Measurements from ENCODE around the gene ANAPC2.

GRCh38 chr9:137220317-137221094, 32.1 kb upstream of the ANAPC2 start:
- TF ChIP-seq CTCF (IDR thresholded peaks at IDR 0.05; ENCODE audit: low read depth, low read length, missing input control) = no peak
- TF ChIP-seq GABPA (IDR thresholded peaks at IDR 0.05 in 1 of 2, conservative IDR thresholded peaks at IDR 0.05 in 1 of 2) = no peak
- TF ChIP-seq MAX (IDR thresholded peaks at IDR 0.05) = no peak
- no peak for TF ChIP-seq ATF3 (IDR thresholded peaks at IDR 0.05)
- TF ChIP-seq REST (IDR thresholded peaks at IDR 0.05) = no peak
- TF ChIP-seq SP1 (IDR thresholded peaks at IDR 0.05) = no peak
- no peak for TF ChIP-seq JUND (IDR thresholded peaks at IDR 0.05)
- no peak for TF ChIP-seq FOXA1 (IDR thresholded peaks at IDR 0.05)
